Activated T-cell treated with anti-CD3 and anti-CD28 coated beads, Interleukin-2, amount 50 U/mL, for 4 hours (primary cell): ENCODE data around the gene NSFL1C. TPM values are rescaled to one million over a fixed set of nuclear protein-coding genes. Genes with fewer than 3 reads are reported as not detected.
A peak's percentile ranks its signal among the peaks of the same experiment; 100 is the strongest.

ENCODE experiments used
- ATAC-seq, 2 donors: fragments of 200-7000 bp; cut with Tn5 transposase; one replicate each; pipeline ENCODE4 v1.10.0; 2021
- DNase-seq: peaks from one replicate; pipeline ENCODE4 v3.0.0-alpha.2; 2020
- H3K27me3 Mint-ChIP-seq: one replicate; pipeline ENCODE4 v1.8.0; 2021; ENCODE audit warnings: low read depth, mixed read lengths
- H3K36me3 Mint-ChIP-seq: one replicate; pipeline ENCODE4 v1.8.0; 2022; ENCODE audit warnings: mixed read lengths; ENCODE audit not compliant: insufficient read depth
- H3K4me1 Mint-ChIP-seq: one replicate; pipeline ENCODE4 v1.8.0; 2021; ENCODE audit warnings: low read depth, mixed read lengths
- H3K4me3 Mint-ChIP-seq: one replicate; pipeline ENCODE4 v1.8.0; 2021; ENCODE audit warnings: mild to moderate bottlenecking, moderate library complexity, mixed read lengths
- H3K9me3 Mint-ChIP-seq: one replicate; pipeline ENCODE4 v1.8.0; 2021; ENCODE audit warnings: mixed read lengths
- total RNA-seq, 3 donors: library from RNA; stranded (reverse); gene quantifications; one replicate each; pipeline ENCODE4 v1.2.1, GENCODE V29; 2021

The NSFL1C gene
- total RNA-seq, 3 donors from 2014 or later: 193 to 218 (median 208) TPM

GRCh38 chr20:1473246-1474220 lies 6.9 kb upstream of the NSFL1C start:
- Mint-ChIP-seq H3K4me3 (no peak overlapping the region), H3K9me3 (no peaks in the 10 kb centered on the region), H3K27me3 (peaks cover 20% of the 10 kb centered on the region), H3K4me1 (no peaks in the 10 kb centered on the region), H3K36me3 (no peaks in the 10 kb centered on the region)
- ATAC-seq: no peak
- no peak for DNase-seq

DNA sequence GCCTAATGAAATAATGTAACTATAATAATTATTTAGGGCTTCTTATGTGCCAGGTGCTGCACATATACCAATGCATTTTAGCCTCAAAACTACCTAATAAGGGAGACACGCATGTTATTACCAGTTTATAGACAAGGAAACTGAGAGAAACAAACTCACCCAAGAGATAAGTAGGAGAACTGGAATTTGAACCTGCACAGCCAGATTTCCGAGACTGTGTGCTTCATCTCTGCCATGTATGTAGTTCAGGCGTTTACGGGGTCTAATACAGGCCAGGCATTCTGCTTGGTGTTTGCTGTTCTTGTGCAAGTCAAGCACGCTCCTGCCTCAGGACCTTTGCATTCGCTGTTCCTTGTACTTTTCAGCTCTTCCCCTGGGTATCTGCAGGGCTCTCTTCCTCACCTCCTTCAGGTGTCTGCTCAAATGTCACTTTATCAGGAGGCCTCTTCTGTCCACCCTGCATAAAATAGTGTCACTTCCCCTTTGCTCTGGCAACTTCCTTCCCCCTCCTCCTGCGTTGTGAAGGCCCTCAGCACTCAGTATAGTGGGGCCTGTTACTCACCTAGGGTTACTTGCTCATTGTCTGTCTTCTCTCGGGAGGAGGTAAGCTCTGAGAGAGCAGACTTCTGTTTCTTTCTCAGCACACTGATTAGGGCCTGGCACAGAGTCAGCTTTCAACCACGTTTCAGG lies 6.1 kb upstream of the NSFL1C start:
- DNase-seq: no peak

DNA sequence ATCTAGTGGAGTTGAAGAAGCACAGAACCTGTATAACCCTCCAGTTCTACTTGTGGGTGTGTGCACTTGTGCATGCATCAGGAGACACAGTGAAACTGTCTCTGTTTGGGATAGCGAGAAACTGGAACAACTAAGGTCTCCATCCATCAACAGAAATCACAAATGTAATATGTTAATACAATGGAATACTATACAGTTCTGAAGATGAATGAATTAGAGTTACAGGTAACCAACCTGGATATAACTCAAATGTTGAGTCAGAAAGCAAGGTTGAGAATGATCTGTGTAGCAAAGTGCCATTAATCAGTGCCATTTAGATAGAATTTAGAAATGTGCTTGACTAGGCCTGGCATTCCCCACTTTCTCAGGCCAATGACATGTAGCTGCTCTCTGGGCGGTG lies 4.6 kb upstream of the NSFL1C start:
- Mint-ChIP-seq H3K27me3 (peaks cover 14% of the 10 kb centered on the region), H3K36me3 (no peaks in the 10 kb centered on the region), H3K4me3 (no peak overlapping the region), H3K9me3 (no peaks in the 10 kb centered on the region), H3K4me1 (peaks cover 12% of the 10 kb centered on the region)
- ATAC-seq: no peak
- no peak for DNase-seq

More for the DNA sequence above, 6.1 kb upstream of the NSFL1C start:
- Mint-ChIP-seq H3K9me3 (no peaks in the 10 kb centered on the region), H3K36me3 (no peaks in the 10 kb centered on the region), H3K4me1 (peaks cover 4% of the 10 kb centered on the region), H3K27me3 (peaks cover 18% of the 10 kb centered on the region), H3K4me3 (no peak overlapping the region)
- no peak for ATAC-seq

GRCh38 chr20:1469925-1470571 lies 3.4 kb upstream of the NSFL1C start:
- Mint-ChIP-seq H3K9me3 (no peaks in the 10 kb centered on the region), H3K4me3 (no peak overlapping the region), H3K4me1 (peaks cover 22% of the 10 kb centered on the region), H3K27me3 (peaks cover 14% of the 10 kb centered on the region), H3K36me3 (no peaks in the 10 kb centered on the region)
- DNase-seq (no peak), ATAC-seq (no peak)

GRCh38 chr20:1469306-1469905 lies 2.8 kb upstream of the NSFL1C start:
- peaks cover 14% of the 10 kb centered on the region for H3K27me3 Mint-ChIP-seq
- H3K4me1 Mint-ChIP-seq: peaks cover 28% of the 10 kb centered on the region
- peaks cover 4% of the 10 kb centered on the region for H3K36me3 Mint-ChIP-seq

DNA sequence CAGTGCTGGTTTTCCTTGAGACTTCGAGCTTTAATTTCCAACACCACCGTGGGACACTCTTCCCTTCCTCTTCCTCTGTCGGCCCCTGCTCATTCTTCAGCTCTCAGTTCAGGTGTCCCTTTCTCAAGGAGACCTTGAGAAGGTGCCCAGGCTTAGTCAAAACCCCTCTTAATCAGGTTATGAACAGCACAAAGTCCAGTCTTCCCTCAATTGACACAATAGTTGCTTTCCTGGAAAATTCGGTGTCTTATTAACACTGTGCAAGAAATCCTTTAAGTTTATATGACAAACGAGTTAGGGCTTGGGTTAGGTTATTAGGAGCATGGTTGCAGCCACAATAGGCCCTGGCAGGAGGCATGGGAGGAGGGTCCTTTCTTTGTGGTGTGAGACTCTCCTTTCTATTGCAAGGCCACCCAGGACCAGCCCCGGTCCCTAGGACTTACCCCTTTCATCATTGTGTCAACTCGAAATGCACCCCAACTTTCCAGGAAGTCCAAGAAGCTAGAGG lies 1.5 kb upstream of the NSFL1C start:
- no peak for DNase-seq
- Mint-ChIP-seq H3K4me3 (no peak overlapping the region), H3K27me3 (peaks cover 14% of the 10 kb centered on the region), H3K9me3 (no peaks in the 10 kb centered on the region), H3K4me1 (peaks cover 40% of the 10 kb centered on the region), H3K36me3 (peaks cover 16% of the 10 kb centered on the region)
- no peak for ATAC-seq

More at GRCh38 chr20:1469306-1469905, 2.8 kb upstream of the NSFL1C start:
- DNase-seq (no peak), ATAC-seq (no peak)
- no peaks in the 10 kb centered on the region for H3K9me3 Mint-ChIP-seq
- no peak overlapping the region for H3K4me3 Mint-ChIP-seq

GRCh38 chr20:1467355-1468116 lies 887 bp upstream of the NSFL1C start:
- Mint-ChIP-seq H3K4me3 (peak overlapping the region; percentile 60), H3K9me3 (no peaks in the 10 kb centered on the region), H3K36me3 (peaks cover 18% of the 10 kb centered on the region), H3K27me3 (peaks cover 14% of the 10 kb centered on the region), H3K4me1 (peaks cover 44% of the 10 kb centered on the region)
- DNase-seq (no peak), ATAC-seq (no peak)

- H3K4me3 Mint-ChIP-seq: peak overlapping the region; percentile 60
- H3K9me3 Mint-ChIP-seq: no peaks in the 10 kb centered on the region
- no peak for ATAC-seq
- peaks cover 47% of the 10 kb centered on the region for H3K4me1 Mint-ChIP-seq
- peaks cover 14% of the 10 kb centered on the region for H3K27me3 Mint-ChIP-seq
- no peak for DNase-seq
- peaks cover 20% of the 10 kb centered on the region for H3K36me3 Mint-ChIP-seq
These were observed 369 bp upstream of the NSFL1C start for GRCh38 chr20:1467082-1467354.

DNA sequence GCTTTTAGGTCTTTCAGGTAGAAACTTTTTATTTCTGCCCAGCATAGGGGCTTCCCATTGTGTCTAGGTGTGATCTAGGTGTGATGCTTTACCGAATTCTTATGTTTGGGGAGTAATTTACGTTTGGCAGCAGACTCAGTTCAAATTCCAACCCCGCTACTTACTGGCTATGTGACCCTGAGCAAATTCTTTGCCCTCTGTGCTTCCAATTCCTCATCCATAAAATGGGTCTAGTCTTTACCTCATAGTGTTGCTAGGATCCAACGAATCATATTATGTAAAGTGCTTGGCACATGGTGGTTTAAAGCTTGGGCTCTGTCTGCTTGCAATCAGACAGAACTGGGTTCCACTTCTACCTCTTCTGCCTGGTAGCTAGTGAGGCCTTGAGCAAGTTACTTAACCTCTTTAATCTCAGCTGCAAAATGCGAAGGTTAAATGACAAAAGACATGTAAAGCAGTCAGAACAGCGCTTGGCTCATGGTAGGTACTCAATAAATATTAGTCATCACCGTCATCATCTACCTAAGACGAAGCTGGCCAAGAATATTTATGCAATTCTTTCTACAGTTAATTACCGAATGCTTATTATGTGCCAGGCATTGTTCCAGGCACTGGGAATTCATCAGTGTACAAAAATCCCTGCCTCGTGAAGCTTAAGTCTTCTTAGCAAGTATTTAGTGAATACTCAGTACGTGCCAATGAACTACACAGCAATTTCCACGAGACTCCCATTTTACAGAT lies 1.0 kb downstream of the NSFL1C start:
- ATAC-seq: no peak
- DNase-seq: no peak
- H3K4me3 Mint-ChIP-seq: peak overlapping the region; percentile 89
- no peaks in the 10 kb centered on the region for H3K9me3 Mint-ChIP-seq
- peaks cover 5% of the 10 kb centered on the region for H3K27me3 Mint-ChIP-seq
- H3K36me3 Mint-ChIP-seq: peaks cover 28% of the 10 kb centered on the region
- peaks cover 52% of the 10 kb centered on the region for H3K4me1 Mint-ChIP-seq

- Mint-ChIP-seq H3K9me3 (no peaks in the 10 kb centered on the region), H3K4me1 (peaks cover 54% of the 10 kb centered on the region), H3K36me3 (peaks cover 39% of the 10 kb centered on the region), H3K4me3 (no peak overlapping the region), H3K27me3 (peaks cover 5% of the 10 kb centered on the region)
- no peak for ATAC-seq
- DNase-seq: no peak
These were observed 2.6 kb downstream of the NSFL1C start for GRCh38 chr20:1463971-1464570.

DNA sequence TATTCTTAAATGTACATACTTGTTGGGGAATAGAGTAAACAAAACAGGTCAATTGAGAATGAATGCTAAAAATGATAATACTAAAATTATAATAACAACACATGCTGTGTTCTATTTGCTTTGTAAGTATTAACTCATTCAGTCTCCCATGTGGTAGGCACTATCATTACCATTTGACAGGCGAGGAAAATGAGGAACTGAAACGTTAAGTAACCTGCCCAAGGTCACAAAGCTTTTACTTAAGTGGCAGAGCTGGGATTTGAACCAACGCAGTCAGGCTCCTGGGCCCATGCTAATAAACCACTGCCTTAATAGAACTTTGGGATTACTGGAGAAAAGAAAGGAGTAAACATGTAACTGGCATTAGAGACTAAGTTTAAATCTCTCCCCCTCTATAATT lies 3.8 kb downstream of the NSFL1C start:
- H3K27me3 Mint-ChIP-seq: no peaks in the 10 kb centered on the region
- DNase-seq (no peak), ATAC-seq (no peak)
- no peak overlapping the region for H3K4me3 Mint-ChIP-seq
- H3K36me3 Mint-ChIP-seq: peaks cover 51% of the 10 kb centered on the region
- peaks cover 54% of the 10 kb centered on the region for H3K4me1 Mint-ChIP-seq
- no peaks in the 10 kb centered on the region for H3K9me3 Mint-ChIP-seq

DNA sequence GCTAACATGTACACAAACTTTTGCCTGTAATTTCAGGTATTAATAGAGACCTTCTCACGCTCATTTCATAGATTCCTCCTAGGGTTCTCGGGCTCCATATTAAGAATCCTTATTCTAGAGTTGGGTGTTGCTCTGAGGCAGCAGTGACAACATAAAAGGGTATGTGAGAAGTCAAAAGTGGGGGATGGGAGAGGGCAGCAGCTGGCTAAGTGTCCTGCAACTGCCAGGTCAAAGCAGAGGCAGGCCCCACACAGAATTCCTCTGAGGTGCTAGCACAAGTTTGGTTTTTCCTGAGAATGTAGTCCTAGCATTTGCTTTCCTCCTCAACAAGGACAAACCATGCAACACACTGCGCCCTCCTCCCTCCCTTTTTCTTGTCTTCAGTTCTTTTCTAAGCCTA lies 4.6 kb downstream of the NSFL1C start:
- no peaks in the 10 kb centered on the region for H3K9me3 Mint-ChIP-seq
- ATAC-seq (no peak), DNase-seq (no peak)
- H3K36me3 Mint-ChIP-seq: peaks cover 57% of the 10 kb centered on the region
- H3K27me3 Mint-ChIP-seq: no peaks in the 10 kb centered on the region
- H3K4me1 Mint-ChIP-seq: peaks cover 46% of the 10 kb centered on the region
- H3K4me3 Mint-ChIP-seq: no peak overlapping the region

DNA sequence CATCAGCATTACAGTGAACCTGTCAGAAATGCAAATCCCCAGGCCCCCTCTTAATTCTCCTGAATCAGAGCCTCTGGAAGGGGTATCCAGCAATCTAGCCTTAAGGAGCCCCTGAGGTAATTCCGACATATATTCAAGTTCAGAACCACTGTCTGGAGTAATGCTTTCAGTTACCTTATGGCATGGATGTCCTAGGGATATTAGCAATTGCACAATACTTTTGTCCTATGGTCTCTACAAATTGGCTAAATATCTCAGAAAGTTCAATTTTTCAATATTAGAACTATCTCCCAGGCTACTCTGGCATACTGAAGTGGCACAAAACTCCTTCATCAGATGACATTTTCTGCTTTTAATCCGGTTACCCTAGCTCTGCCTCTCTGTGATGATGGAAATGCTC lies 6.4 kb downstream of the NSFL1C start:
- DNase-seq (no peak), ATAC-seq (no peak)
- H3K27me3 Mint-ChIP-seq: no peaks in the 10 kb centered on the region
- H3K36me3 Mint-ChIP-seq: peaks cover 65% of the 10 kb centered on the region
- H3K4me3 Mint-ChIP-seq: no peak overlapping the region
- H3K9me3 Mint-ChIP-seq: no peaks in the 10 kb centered on the region
- peaks cover 37% of the 10 kb centered on the region for H3K4me1 Mint-ChIP-seq
